Glutamatergic neuron (in vitro differentiated cells): ENCODE results near the gene PPP1R27. TPM values are rescaled to one million over a fixed set of nuclear protein-coding genes. Genes with fewer than 3 reads are reported as not detected.
A peak's percentile ranks its signal among the peaks of the same experiment; 100 is the strongest.

ENCODE experiments used
- DNase-seq: peaks from one replicate; pipeline ENCODE4 v3.0.0; 2022
- H3K27ac Mint-ChIP-seq: one replicate; pipeline ENCODE4 v1.8.0; 2020; ENCODE audit warnings: mild to moderate bottlenecking, mixed read lengths, inconsistent platforms; ENCODE audit not compliant: unreplicated experiment
- H3K27me3 Mint-ChIP-seq: one replicate; pipeline ENCODE4 v1.8.0; 2020; ENCODE audit warnings: mild to moderate bottlenecking, moderate library complexity, mixed read lengths, inconsistent platforms; ENCODE audit not compliant: unreplicated experiment
- H3K36me3 Mint-ChIP-seq: one replicate; pipeline ENCODE4 v1.8.0; 2020; ENCODE audit warnings: mild to moderate bottlenecking, mixed read lengths, inconsistent platforms; ENCODE audit not compliant: unreplicated experiment
- H3K4me1 Mint-ChIP-seq: one replicate; pipeline ENCODE4 v1.8.0; 2020; ENCODE audit warnings: mild to moderate bottlenecking, low read depth, mixed read lengths, inconsistent platforms; ENCODE audit not compliant: unreplicated experiment
- H3K4me3 Mint-ChIP-seq: one replicate; pipeline ENCODE4 v1.8.0; 2020; ENCODE audit warnings: mild to moderate bottlenecking, mixed read lengths, inconsistent platforms; ENCODE audit not compliant: unreplicated experiment
- H3K9me3 Mint-ChIP-seq: one replicate; pipeline ENCODE4 v1.8.0; 2020; ENCODE audit warnings: mild to moderate bottlenecking, moderate library complexity, mixed read lengths, inconsistent platforms; ENCODE audit not compliant: unreplicated experiment
- total RNA-seq: library from RNA; stranded (reverse); fragmentation: NEBNext Ultra II Directional; extraction: Animal tissue kit (Norgen Biotek cat#: 25700); gene quantifications from one replicate; pipeline ENCODE4 v1.2.1, GENCODE V29; 2021; ENCODE audit not compliant: unreplicated experiment
- TF ChIP-seq, protein P1 (sequence below): fragments of 200-600 bp; sonication (generic); IDR thresholded peaks from one replicate; pipeline ENCODE4 v1.5.0; 2021; ENCODE audit not compliant: partially characterized antibody, unreplicated experiment

The PPP1R27 gene
- total RNA-seq, 1 donor from 2014 or later = 0.81 TPM

GRCh38 chr17:81822312-81822637 lies 12.6 kb downstream of the PPP1R27 start:
- no peaks in the 10 kb centered on the region for H3K36me3 Mint-ChIP-seq
- no peak overlapping the region for H3K27ac Mint-ChIP-seq

GRCh38 chr17:81821603-81822311 lies 13.1 kb downstream of the PPP1R27 start:
- H3K4me3 Mint-ChIP-seq = no peak overlapping the region
- DNase-seq = peak; percentile 75

More at GRCh38 chr17:81822312-81822637, 12.6 kb downstream of the PPP1R27 start:
- Mint-ChIP-seq H3K4me1 (peaks cover 4% of the 10 kb centered on the region), H3K27me3 (peaks cover 7% of the 10 kb centered on the region), H3K4me3 (no peak overlapping the region), H3K9me3 (peaks cover 3% of the 10 kb centered on the region)
- no peak for DNase-seq
- TF ChIP-seq, protein P1, sequence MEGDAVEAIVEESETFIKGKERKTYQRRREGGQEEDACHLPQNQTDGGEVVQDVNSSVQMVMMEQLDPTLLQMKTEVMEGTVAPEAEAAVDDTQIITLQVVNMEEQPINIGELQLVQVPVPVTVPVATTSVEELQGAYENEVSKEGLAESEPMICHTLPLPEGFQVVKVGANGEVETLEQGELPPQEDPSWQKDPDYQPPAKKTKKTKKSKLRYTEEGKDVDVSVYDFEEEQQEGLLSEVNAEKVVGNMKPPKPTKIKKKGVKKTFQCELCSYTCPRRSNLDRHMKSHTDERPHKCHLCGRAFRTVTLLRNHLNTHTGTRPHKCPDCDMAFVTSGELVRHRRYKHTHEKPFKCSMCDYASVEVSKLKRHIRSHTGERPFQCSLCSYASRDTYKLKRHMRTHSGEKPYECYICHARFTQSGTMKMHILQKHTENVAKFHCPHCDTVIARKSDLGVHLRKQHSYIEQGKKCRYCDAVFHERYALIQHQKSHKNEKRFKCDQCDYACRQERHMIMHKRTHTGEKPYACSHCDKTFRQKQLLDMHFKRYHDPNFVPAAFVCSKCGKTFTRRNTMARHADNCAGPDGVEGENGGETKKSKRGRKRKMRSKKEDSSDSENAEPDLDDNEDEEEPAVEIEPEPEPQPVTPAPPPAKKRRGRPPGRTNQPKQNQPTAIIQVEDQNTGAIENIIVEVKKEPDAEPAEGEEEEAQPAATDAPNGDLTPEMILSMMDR = no peak

DNA sequence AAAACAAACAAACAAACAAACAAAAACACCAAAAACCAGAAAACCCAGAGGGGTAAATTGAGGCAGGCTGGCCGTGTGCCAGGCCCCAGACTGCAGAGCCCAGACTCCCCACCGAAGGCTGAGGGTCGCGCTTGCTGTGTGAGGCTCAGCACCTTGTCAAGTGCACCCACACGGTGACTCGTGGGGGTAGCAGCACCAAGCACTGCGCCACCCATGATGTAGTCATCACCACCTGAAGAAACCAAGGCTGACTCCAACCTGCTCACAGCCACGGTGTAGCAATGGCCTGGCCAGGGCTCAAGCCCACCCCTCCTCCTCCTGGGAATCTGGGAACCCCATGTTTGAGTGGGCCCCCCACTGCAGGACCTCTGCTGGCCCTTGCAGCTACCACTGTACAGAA lies 13.7 kb downstream of the PPP1R27 start:
- H3K9me3 Mint-ChIP-seq = peaks cover 5% of the 10 kb centered on the region
- H3K27me3 Mint-ChIP-seq = peaks cover 8% of the 10 kb centered on the region

More at GRCh38 chr17:81821603-81822311, 13.1 kb downstream of the PPP1R27 start:
- TF ChIP-seq, protein P1 = no peak
- no peak overlapping the region for H3K27ac Mint-ChIP-seq
- H3K9me3 Mint-ChIP-seq = peaks cover 3% of the 10 kb centered on the region
- H3K27me3 Mint-ChIP-seq = peaks cover 9% of the 10 kb centered on the region
- H3K4me1 Mint-ChIP-seq = peaks cover 4% of the 10 kb centered on the region
- H3K36me3 Mint-ChIP-seq = no peaks in the 10 kb centered on the region

GRCh38 chr17:81819708-81820107 lies 15.1 kb downstream of the PPP1R27 start:
- DNase-seq = no peak

More for the DNA sequence above, 13.7 kb downstream of the PPP1R27 start:
- peaks cover 3% of the 10 kb centered on the region for H3K4me1 Mint-ChIP-seq
- H3K36me3 Mint-ChIP-seq = no peaks in the 10 kb centered on the region
- no peak overlapping the region for H3K27ac Mint-ChIP-seq
- H3K4me3 Mint-ChIP-seq = no peak overlapping the region
- TF ChIP-seq, protein P1 = no peak
- no peak for DNase-seq

GRCh38 chr17:81817758-81818147 lies 17.1 kb downstream of the PPP1R27 start:
- Mint-ChIP-seq H3K4me3 (no peak overlapping the region), H3K9me3 (peaks cover 6% of the 10 kb centered on the region)
- TF ChIP-seq, protein P1 = no peak

More at GRCh38 chr17:81819708-81820107, 15.1 kb downstream of the PPP1R27 start:
- peaks cover 6% of the 10 kb centered on the region for H3K9me3 Mint-ChIP-seq
- H3K4me1 Mint-ChIP-seq = no peaks in the 10 kb centered on the region
- no peak overlapping the region for H3K27ac Mint-ChIP-seq
- TF ChIP-seq, protein P1 = no peak
- H3K27me3 Mint-ChIP-seq = peaks cover 5% of the 10 kb centered on the region
- no peak overlapping the region for H3K4me3 Mint-ChIP-seq
- no peaks in the 10 kb centered on the region for H3K36me3 Mint-ChIP-seq

More at GRCh38 chr17:81817758-81818147, 17.1 kb downstream of the PPP1R27 start:
- no peaks in the 10 kb centered on the region for H3K36me3 Mint-ChIP-seq
- no peak for DNase-seq
- no peaks in the 10 kb centered on the region for H3K4me1 Mint-ChIP-seq
- no peak overlapping the region for H3K27ac Mint-ChIP-seq
- peaks cover 5% of the 10 kb centered on the region for H3K27me3 Mint-ChIP-seq
